GM19452 (cell line): Measurements from ENCODE around the gene COL6A1.
"Not testable (repeated sequence)": the region's sequence is repeated elsewhere in the genome, so short reads cannot be mapped to it uniquely, and the experiment has no call there.

Source experiments
- ATAC-seq: cut with Tn5 transposase; IDR thresholded peaks from one replicate; pipeline ENCODE4 v1.9.1; 2021; ENCODE audit not compliant: unreplicated experiment

COL6A1 gene

GRCh38 chr21:46004168-46004861 lies 22.7 kb downstream of the COL6A1 start:
- ATAC-seq: no peak

DNA sequence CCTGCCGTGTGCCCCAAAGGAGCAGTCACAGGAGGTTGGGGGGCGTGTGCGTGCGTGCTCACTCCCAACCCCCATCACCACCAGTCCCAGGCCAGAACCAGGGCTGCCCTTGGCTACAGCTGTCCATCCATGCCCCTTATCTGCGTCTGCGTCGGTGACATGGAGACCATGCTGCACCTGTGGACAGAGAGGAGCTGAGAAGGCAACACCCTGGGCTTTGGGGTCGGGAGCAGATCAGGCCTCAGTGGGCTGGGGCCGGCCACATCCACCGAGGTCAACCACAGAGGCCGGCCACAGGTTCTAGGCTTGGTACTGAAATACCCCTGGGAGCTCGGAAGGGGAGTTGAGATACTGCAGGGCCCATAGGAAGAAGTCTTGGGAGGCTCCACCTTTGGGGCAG lies 23.5 kb downstream of the COL6A1 start:
- ATAC-seq: no peak

- no peak for ATAC-seq
Observed at GRCh38 chr21:46005481-46005881, 23.9 kb downstream of the COL6A1 start.

GRCh38 chr21:46005894-46006546 lies 24.4 kb downstream of the COL6A1 start:
- not testable (repeated sequence) for ATAC-seq

DNA sequence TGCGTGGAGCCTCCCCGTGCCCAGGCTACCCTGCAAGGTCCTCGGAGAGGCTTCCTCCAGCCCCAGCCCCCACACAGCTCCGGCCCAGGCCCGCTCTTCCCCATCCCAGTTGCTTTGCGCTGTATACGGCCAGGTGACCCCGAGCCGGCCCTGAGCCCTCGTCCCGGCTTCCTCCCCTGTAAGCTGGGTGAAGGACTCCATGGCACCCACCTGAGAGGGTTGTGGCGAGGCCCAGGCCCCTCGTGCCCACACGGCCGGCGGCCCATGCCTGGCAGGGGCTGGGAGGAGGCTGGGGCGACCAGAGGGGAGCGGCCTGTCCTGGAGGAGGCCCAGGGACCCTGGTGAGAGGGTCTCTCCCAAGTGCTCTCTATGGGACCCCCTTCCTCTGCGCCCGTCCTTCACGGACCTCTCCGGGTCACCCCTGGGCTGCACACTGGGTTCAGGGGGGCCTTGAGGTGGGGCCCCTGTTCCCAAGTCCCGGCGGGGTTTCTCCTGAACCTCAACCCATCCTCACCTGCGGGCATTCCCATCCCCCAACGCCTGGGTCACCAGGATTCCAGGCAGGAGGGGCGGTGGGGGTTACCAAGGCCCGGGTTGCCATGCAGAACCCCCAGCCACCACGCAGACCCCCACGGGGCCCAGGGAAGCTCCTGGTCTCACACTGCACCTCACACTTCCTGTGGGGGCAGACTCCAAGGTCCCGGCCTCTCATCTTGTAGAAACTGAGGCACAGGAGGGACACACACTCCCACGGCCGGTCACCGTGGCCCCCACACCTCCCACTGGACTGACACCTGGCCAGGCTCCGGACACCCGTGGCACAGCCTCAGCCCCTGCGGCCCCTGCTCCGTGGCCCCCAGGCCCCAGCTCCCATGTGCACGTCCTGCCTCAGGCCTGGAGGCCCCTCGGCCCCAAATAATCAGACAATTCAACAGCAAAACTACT lies 25.2 kb downstream of the COL6A1 start:
- ATAC-seq: no peak

GRCh38 chr21:46007492-46007868 lies 25.9 kb downstream of the COL6A1 start:
- no peak for ATAC-seq

DNA sequence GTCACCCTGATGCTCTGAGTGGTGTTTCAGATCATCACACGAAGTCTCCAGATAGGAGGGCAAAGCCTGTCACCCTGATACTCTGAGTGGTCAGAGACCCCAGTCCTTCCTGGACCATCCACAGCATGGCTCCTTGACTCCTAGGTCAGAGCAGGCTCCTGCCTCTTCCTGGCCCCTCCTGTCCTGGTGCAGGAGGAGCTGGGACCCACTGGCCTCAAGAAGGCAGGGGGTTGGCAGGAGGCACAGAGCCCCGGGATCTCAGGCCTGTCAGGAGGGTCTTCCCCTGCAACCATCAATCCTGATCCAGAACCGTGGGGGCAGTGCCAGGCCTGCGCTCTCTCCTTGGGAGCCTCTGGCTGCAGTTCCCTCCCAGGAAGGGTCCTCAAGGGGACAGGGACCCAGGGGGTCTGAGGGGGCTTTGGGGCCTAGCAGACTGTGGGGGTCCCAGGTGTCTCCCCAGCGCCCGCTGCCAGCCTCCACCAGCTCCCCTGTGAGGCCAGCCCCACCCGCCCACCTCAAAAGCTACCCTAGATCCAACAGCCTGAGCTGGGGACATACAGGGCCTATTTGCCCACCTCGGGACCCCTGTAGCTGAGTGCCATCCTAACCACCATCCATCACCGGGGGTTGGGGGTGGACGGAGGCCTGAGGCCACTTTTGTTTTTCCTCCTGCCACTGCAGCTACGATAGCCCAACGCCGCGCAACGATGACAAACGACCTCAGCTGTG lies 27.5 kb downstream of the COL6A1 start:
- ATAC-seq: no peak

- no peak for ATAC-seq
Observed at GRCh38 chr21:46009951-46010705, 28.6 kb downstream of the COL6A1 start.

GRCh38 chr21:46011267-46011967 lies 29.8 kb downstream of the COL6A1 start:
- no peak for ATAC-seq

DNA sequence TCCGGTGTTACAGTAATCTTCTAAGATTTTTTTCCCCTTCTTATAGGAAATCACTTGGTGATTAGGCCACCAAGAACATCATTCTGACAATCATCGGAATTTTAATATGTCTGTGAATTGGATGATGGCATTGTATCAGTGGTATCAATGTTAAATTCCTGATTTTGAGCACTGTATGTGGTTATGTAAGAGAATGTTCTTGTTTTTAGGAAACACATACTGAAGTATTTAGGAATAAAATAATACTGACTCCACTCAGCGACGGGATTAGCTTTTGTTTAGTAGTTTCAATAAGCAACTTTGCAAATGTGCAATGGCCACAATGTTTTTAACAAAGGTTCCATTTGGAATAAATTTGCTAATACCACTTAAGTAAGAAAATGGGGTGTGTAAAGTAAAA lies 30.6 kb downstream of the COL6A1 start:
- ATAC-seq: no peak

- no peak for ATAC-seq
Observed at GRCh38 chr21:46014828-46015227, 33.3 kb downstream of the COL6A1 start.

DNA sequence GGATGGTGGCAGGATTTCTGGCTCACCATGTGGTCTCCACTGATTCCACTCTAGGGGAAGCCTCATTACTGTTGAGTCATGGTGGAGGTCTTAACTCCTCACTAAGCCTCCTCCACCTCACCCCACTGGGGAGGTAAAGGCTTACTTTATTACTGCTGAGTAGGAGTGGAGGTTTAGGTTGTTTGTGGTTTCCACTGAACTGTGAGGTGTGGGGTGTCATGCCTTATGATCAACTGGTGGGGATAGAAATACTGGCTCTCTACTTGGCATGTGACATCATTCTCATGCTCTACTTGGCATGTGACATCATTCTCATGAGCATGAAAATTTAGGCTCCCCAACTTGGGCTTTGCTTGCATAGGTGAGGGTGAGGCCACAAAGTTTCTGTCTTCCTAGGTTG lies 35.6 kb downstream of the COL6A1 start:
- ATAC-seq: no peak

DNA sequence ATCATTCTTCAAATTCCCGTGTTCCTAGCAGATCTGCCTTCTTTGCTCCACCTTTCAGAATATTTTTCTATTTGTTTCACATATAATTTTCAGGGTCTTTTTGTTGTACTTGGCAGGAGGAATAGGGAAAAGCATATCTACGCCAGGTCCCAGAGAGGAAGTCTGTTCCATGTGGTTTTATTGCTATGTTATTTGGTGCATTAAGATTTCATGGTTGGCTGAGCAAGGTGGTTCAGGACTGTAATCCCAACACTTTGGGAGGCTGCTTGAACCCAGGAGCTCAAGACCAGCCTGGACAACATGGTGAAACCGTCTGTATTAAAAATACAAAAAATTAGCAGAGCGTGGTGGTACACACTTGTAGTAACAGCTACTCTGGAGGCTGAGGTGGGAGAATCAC lies 36.1 kb downstream of the COL6A1 start:
- no peak for ATAC-seq

DNA sequence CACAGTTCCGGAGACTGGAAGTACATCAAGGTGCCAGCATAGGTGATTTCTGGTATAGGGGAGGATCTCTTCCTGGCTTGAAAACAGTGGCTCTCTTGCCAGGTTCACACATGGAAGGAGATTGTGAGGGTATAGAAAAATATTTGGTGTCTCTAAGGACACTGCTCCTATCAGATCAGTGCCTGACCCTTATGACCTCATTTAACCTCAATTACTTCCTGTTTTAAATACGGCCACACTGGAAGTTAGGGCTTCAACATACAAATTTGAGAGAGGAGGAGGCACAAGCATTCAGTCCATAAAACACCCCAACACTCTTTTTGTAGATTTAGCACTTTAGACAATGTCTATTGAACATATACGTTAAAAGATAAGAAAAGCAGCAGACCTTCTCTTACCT lies 37.0 kb downstream of the COL6A1 start:
- ATAC-seq: no peak

DNA sequence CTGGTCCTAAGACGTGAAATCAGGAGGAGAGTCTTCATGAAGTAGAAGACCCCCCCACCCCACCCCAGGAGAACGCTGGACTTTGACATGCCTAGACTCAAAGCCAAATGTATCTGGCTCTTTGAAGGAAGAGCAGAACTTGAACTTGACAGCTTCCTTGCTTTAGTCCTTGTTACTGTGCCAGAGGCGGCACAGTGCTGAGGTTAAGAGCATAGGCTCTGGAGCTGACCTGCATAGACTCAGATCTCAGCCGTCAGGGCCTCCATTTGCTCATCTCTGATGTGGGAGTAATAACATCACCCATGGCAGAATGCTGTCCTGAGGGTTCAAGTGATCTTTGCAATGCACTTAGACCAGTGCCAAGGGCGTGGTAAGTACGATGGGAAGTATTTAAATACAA lies 39.0 kb downstream of the COL6A1 start:
- ATAC-seq: no peak

- no peak for ATAC-seq
Observed at GRCh38 chr21:46021398-46021797, 39.8 kb downstream of the COL6A1 start.

- no peak for ATAC-seq
Observed at GRCh38 chr21:46021978-46022544, 40.5 kb downstream of the COL6A1 start.

DNA sequence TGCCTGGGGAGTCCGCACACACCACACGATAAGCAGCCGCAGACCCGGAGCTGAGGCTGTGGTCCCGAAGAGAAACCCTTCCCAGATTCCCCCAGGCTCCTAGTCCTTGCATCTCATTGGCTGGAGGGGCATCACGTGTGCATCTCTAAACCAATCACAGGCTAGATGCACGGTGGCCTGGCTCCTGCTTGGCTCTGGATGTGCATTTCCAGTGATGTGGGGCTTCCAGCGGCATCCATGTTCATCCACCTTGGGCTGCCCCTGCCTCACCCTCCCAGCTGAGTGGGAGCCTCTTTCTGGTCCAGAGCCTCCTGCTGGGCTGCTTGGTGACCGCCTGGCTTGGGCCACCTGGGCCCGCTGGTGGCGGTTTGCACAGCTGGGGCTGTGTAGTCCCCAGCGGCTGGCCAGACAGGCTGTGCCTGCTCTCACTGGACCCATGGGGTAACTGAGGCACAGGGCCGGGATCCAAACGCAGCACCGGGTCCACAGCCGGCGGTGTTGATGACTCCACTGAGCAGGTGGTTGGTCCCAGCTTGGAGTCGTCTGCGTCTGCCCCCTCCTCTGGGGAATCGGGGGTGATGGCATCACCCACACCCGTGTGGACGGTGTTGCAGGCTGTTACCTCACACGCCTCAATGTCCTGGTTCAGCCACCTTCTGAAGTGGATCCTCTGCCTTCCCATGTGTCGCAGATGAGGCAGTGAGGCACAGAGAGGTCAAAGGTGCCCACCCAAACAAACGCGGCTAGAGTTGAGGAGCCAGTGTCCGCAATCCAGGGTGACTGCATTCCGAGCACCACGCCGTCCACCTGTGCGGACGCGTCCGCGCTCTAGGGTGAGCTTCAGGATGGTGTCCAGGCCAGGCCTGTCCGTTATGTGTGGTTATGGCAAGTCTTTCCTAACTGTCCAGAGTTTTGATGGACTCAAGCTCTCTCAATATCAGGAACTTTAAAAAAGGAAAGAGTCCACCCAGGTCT lies 41.3 kb downstream of the COL6A1 start:
- ATAC-seq: no peak
